GM19324 (cell line): ENCODE results near the gene CDK4.

ENCODE experiments used
- ATAC-seq: cut with Tn5 transposase; IDR thresholded peaks from one replicate; pipeline ENCODE4 v1.9.1; 2021; ENCODE audit warnings: mild to moderate bottlenecking, moderate library complexity; ENCODE audit not compliant: unreplicated experiment, low FRiP score

The CDK4 gene

DNA sequence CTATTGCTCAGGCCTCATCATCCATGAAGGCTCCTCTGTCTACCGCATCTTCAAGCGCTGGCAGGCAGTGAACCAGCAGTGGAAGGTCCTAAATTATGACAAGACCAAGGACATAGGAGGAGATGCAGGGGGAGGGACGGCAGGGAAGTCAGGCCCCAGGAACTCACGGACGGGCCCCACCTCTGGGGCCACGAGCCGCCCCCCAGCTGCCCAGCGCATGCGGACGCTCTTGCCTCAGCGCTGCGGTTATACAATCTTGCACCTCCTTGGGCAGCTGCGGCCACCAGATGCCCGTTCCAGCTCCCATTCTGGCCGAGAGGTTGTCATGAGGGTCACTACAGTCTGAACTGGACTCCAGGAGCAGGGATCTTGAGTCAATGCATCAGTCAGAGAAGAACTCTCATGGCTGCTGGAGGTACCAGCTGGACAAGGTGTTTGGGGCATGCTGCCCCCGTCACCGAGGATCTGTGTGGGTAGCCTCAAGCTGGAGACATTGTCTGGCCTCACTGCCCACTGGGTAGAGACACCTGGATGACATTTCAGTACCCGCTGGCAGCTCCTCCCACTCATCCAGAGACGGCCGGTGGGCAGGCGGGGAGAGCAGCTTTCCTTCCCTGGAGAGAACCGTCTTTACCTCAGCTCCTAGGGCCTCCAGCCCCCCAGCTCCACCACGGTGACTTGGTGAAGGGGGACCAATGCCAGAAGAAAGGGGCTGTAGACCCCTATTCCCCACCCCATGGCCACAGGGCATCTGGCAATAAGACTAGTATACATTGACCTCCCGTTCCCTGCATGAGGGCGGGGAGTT lies 6.6 kb upstream of the CDK4 start:
- ATAC-seq = no peak

DNA sequence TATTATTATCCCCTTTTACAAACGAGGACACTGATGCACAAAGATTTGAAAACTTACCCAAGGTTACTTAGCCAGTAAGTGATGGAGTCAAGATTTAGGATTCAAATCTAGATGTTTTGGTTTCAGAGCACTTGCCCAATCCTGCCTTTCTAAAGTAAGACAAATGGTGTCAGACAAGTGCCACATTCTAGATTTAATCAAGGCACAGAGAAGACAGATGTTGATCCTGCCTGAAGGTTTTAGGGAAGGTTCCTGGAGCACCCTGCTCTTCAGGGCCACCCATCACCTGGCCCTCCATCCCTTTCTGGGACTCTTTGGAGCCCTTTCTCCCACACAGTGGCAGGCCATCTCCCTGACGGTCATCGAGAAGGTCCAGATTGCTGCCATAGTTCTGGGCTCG lies 5.7 kb upstream of the CDK4 start:
- ATAC-seq = no peak

DNA sequence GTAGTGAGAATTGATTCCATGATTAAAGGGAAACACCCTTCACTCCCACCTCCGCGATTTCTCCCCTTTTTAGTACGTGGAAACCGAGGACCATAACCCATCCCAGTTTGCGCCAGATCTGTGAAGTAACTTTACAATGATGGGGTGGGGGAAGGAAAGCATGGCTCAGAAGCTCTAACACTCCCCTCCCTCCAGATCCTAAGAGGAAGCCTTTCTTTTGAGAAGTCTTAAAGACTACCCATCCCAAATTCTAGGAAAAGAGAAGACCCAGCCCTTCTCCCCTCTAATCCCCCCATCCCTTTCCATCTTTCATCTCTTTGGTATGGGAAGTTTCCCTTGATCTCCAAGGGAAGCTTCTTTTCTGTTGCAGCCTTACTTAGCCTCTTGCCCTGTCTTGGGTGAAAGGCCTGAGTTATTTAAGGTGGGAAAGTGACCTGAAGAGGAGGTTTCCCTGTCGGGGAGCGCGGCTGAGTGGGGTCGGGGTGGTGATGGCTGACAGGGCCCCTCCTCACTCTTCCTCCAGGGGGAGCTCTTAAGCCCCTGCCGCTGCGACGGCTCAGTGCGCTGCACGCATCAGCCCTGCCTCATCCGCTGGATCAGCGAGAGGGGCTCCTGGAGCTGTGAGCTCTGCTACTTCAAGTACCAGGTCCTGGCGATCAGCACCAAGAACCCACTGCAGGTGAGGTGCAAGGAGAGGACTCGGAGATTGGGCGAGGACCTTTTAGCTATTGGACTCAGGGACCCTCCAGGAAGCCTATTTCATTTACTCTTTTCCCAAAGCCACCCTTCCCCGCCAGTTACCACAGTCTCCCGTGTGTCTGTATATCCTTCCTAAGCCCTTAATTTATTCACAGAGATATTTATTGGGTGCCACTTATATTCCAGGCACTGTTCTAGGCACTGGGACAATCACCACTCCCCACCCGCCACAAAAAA lies 4.6 kb upstream of the CDK4 start:
- no peak for ATAC-seq

DNA sequence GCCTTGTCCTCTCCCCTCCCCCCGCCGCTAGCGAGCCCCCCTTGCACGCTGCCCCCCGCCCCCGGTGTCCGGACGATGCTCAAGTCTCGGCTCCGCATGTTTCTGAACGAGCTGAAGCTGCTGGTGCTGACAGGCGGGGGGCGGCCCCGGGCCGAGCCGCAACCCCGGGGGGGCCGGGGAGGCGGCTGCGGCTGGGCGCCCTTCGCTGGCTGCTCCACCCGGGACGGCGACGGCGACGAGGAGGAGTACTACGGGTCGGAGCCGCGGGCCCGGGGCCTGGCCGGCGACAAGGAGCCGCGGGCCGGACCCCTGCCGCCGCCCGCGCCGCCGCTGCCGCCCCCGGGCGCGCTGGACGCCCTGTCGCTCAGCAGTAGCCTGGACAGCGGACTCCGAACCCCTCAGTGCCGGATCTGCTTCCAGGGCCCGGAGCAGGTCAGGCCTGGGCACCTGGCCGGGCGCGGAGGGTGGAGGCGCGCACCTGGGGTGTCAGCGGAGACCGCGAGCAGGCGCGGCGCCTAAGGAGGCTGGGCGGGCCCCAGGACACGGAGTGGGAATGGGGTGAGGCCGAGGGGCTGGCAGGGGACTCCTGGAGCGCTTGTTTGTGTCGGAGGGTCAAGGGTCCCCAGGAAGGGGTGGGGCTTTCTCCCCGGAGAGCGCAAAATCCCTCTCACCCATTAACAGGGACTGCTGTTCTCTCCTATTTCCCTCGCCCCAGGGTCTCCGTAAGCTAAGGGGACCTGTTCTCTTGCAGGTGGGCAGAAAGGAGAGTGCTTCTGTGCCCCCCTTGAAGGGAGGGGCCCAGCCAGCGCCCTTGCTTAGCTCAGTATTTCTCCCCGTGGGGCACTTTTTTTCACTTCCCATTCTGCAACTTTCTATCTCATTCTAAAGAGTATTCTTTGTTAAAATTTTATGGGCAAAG lies 3.6 kb upstream of the CDK4 start:
- no peak for ATAC-seq

DNA sequence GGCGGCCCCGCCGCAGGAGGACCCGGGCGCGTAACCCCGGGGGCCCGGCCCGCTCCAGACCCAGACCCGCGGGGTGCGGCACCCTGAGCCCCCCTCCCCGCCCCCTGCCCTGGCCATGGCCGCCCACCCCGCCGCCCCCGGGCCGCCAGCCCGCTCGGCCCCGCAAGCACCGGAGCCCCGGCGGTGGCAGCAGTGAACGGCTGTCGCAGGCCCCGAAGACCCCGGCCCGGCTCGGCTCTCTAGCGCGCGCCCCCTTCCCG lies 3.0 kb upstream of the CDK4 start:
- ATAC-seq = no peak

DNA sequence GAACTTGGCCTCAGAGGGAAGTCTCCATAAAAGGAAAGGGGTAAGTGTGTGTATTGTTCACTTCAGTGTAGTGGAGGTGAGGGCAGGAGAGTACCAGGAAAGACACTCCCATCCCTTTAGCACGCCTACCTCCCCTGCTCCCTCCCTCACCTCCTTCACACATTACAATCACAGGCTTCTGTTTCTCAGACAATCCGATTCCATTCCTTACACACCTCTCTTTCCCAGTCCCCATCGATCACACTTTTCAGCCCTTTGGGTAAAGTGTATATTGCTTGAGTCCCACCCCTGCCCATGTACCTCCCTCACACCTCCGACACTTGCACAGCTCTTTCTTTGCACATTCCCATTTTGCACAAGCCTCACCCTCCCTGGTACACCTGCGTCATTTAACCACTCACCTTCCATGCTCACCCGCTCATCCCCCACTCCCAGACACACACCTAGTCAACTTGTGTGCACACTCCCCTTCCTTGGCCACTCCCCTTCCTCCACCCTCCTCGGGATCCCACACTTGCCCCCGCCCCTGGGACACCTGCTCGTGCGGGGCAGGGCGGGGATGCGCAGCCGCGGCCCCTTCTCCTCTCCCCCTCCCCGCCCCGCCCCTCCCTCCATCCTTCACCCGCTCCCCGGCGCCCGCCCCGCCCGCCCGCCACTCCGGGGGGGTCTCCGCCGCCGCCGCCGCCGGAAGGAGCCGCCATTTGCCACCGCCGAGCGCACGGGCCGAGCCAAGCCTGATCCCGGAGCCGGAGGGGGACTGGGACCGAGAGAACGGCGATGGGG lies 2.5 kb upstream of the CDK4 start, which contains the start of gene MARCHF9:
Gene MARCHF9 (plus strand): TSS at position 693 of the 783 bp plus-strand sequence. CDS start 426 bp downstream, outside the sequence.
- ATAC-seq = peak; percentile 36

DNA sequence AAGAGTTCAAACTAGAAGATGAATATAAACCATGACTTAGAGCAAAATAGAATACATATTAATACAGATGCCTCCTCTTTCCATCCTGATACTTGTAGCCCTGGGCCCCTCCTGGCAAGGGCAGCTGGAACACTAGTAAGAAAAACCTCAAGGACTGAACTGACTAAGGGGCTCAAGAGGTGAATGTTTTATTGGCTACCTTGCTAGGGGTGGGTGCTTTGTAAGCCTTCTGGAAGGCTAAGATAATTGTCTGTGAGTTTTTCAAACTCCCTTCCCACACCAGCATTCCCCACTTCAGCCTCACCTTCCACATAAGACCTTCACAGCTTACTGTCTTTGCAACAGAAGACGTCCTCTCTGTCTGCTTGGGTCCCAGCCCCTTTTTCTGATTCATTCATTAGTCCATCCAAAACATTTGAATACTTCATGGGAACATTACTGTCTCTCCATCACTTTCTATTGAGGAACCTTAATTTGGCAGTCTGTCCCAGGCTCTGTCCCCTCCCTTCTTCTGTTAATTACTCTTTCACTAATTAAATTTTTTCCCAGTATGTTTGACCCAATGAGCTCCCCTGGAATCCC lies 1.7 kb upstream of the CDK4 start:
- no peak for ATAC-seq

DNA sequence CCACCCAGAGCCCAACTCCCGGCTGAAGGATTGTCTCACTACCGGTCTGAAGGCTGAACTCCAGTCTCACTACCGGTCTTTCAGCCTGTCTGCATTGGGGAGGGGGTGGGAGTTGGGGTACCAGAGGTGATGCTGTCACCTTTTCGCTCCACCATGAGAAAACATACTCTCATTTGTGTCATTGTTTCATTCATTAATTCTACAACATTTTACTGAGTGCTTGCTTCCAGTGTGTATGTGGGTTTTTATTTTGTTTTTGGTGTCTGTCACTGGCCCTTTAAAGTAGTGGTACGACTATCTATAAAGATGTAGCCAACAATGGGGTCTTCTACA lies 524 bp upstream of the CDK4 start:
- ATAC-seq = no peak

DNA sequence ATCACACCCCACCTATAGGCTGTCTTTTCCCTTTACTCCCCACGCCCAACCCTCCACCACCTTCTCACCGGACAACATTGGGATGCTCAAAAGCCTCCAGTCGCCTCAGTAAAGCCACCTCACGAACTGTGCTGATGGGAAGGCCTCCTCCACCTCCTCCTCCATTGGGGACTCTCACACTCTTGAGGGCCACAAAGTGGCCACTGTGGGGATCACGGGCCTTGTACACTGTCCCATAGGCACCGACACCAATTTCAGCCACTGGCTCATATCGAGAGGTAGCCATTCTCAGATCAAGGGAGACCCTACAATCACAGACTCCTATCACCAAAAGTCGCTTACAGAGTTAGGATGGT lies 700 bp downstream of the CDK4 start:
- ATAC-seq = no peak

DNA sequence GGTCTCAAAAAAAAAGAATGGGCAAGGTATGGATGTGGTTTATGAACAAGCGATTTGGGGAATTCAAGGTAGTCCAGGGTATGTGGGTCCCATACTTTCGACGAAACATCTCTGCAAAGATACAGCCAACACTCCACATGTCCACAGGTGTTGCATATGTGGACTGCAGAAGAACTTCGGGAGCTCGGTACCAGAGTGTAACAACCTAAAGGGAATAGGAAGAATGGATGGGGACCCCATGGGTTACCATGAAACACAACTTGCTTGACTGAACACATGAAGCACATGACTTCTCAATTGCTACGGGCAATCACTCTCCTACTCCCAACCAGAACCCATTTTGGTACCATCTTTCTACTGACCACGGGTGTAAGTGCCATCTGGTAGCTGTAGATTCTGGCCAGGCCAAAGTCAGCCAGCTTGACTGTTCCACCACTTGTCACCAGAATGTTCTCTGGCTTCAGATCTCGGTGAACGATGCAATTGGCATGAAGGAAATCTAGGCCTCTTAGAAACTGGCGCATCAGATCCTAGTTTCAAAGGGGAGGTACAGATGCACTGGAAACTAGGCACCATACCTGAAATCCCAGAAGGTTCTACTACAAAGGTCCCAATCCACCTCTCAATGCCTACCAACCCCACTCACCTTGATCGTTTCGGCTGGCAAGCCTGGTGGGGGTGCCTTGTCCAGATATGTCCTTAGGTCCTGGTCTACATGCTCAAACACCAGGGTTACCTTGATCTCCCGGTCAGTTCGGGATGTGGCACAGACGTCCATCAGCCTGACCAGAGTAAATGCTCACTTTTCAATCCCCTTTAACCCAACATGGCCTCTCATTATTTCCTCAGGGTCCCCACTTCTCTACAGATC lies 1.3 kb downstream of the CDK4 start:
- ATAC-seq = no peak

DNA sequence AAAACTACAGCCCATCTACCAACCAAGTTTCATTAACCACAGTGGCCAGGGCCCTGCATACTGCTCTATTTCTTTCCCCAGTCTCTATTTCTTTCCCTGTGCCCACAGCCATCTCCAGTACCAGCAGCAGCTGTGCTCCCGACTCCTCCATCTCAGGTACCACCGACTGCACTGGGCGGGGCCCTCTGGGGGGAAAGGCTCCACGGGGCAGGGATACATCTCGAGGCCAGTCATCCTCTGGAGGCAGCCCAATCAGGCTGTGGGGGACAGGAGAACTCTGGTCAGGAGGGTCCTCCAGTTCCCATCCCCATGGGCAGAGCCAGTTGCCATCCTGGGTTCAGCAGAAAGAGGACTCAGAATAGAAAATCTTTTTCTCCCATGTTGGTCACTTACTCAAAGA lies 3.0 kb downstream of the CDK4 start:
- no peak for ATAC-seq

DNA sequence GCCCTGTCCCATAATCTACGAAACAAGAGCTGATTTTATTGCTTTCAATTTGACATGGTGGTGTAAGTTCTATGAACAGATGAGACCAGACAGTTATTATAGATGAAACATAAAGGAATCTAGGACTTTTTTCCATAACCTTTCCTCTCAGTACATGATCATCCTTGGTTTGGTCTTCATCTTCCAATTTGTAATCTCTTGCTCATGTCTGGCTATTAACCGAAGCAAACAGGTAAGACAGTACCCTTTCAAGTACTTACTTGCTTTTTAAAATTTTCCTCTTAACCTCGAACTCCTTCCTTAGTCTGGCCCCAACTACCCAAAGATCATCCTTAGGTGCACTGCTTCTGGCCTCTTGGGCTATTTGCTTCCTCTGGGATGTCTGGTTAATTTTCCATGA lies 6.1 kb downstream of the CDK4 start:
- ATAC-seq = no peak

DNA sequence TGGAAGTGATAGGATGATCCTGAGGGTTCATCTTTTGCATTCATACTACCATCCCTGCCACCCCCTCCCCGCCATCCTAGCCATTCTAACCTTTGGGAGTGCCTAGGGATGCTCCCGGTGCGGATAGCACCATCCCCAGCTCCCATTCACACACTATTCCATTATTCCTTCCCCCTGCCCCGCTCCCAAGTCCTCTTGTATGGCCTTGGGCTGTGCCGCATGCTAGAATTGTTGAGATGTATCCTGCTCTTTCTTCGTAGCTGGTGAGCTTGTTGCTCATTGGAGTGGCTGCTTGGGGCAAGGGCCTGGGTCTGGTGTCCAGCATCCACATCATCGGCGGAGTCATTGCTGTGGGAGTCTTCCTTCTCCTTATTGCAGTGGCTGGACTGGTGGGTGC lies 6.6 kb downstream of the CDK4 start:
- no peak for ATAC-seq

DNA sequence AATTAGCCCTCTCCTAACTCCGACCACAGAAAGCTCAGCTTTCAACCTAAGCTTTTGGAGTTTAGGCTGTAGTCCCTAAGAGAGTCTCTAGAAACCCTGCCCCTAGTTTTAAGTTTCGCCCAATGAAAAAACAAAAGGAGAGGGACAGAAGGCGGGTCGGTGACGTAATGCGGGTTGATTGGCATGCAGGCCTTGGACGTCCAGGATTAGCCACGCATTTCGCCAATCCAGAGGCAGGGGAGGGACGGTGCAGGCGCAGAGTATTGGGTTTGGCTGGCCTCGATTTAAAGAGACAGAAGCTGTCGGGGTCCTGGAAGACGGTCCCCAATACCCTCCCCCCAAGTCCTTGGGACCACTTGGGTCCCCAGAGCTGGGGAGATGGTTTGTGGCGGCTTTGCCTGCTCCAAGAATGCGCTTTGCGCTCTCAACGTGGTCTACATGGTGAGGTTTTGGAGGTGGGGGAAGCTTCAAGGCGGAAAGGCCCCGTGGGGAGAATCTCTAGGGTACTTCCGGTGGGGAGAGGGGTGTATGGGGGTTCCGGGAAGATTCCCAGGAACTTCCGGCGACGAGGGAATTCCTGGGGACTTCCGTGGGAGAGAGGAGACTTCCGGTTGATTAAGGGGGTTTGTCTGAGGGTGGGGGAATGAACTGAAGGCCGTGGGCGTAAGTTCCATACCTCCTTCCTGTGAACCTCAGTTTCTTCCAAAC lies 7.2 kb downstream of the CDK4 start, which contains the start of gene TSPAN31:
Gene TSPAN31 (plus strand): TSS at position 263 of the 708 bp plus-strand sequence. CDS start 116 bp downstream, at position 379.
- peak; percentile 82 for ATAC-seq

DNA sequence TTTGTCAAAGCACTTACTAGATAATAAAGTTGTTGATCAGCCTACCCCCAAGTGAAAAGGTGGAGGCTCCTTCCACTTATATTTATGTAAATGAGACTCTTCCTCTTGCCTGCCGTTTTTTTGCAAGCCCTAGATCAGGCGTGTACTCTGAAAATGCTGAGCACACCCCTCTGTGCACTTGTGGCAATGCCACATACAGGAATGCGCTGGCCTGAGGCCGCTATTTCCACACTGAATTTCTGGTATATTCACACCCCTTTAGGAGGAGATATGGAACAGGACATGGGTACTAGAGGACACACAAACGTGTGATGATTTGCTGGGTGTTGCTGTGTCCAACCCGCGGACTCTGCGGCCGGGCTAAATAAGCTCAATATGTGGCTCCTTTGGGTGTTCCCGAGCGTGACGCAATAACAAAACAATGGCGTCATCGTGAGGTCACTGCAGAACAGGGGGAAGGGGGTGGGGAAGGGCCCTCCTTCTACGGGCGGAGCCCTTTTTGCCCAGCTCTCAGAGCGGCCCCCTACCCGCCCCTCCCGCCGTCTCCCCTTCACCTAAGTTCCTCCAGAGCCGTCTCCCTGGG lies 7.8 kb downstream of the CDK4 start:
- ATAC-seq = peak; percentile 33

DNA sequence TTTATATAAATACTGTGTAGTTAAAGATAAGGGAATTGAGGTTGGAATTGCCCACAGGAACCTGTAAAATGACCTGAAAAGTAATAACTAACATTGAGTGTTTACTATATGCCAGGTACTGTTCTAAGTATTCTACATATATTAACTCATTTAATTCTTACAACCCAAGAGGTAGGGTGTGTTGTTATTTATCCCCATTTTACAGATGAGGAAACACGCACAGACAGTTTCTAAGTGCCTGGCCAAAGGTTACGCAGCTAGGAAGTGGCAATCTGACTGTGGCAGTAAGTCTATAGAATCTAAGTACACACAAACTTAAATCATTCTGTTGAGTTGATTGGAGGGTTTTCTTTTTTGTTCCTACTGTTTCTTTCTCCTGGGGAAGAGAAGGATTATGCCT lies 8.3 kb downstream of the CDK4 start:
- no peak for ATAC-seq

DNA sequence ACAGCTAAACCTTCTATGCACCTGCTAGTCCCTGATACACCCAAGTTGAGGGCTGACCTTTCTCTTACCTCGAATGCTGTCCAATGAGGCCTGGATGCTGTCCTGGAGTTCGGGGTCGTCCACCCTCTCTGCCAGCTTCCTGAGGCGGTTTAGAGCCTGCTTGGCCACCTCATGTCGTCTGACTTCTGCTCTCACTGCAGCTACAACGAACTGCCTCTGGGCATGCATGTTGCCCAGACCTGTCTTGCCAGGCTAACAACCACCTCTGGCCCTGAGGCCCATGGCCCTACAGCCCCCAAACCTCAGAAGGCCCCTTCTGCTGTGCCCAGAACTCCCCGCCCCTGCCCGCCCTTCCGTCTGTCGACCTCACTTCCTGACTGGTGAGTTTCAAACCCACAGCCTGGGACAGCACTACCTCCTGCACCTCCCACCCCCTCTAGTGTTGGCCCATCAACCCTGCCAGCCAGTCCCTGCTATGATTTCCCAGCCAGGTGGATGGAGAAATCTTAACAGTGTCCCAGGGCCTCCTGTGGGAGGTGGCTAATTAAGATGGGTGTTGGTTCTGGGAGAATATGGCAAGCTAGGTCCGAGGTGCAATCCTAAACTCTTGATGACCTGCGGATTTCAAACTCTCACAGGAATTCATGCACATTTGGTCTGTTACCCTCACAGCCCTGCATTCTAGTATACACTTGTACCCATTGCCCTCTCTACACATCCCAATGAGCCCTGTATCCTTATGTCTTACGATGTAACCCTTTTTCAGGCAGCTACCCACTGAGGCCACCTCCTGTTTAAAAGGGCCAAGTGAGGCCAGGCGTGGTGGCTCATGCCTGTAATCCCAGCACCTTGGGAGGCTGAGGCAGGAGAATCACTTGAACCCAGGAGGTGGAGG lies 10.0 kb downstream of the CDK4 start:
- ATAC-seq = peak; percentile 61
